Measurements from ENCODE around the gene ZNF322.
A peak's percentile ranks its signal among the peaks of the same experiment; 100 is the strongest.

ZNF322 gene

DNA sequence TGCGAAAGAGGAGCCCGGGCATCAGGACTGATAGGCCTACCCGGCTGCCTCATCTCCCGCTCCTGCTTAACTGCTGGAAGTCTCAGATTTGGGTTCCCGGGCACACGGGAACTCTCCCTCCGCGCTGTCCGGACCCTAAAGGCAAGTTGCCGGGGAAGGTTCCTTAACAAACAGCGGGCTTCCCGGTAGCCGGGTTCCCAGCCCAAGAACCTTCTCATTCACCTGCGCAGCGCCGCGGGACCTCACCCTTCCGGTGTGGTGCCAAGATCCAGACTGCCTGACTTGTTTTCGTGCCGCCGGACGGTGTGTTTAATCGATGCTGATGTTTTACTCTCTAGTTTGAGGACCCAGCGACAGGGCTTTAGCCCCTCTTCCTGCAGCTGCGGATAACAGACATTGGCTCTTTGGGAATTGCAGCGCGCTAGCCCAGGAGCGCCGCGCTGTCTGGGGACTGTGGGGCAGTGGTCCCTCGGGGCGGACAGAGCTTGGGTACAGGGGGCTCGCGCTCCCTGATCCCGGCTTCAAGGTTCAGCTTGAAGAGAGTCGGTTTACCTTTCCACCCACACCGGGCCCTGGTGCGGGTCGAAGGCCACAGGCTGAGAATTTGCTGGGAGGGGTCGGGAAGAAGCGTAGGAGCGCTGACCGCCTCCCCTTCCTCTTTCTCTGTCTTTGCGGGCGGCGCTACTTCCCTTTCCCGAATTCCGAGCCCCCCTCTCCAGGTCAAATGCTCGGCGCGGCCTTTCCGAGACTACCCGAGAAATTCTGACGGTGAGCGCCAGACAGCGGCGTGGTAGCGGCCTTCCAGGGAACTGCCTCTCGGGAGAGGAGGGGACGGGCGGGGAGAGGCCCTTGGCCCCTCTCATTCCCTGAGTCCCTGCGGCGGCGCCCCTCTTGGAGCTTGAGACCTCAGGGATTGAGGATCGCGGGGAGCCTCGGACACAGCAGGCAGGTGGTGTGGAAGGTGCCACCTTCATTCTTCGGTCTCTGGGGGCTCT is 45.6 kb downstream of the ZNF322 start:
- DNase-seq (ENCODE audit: low read depth in 1 of 2, low spot score in 1 of 2) = no peak

DNA sequence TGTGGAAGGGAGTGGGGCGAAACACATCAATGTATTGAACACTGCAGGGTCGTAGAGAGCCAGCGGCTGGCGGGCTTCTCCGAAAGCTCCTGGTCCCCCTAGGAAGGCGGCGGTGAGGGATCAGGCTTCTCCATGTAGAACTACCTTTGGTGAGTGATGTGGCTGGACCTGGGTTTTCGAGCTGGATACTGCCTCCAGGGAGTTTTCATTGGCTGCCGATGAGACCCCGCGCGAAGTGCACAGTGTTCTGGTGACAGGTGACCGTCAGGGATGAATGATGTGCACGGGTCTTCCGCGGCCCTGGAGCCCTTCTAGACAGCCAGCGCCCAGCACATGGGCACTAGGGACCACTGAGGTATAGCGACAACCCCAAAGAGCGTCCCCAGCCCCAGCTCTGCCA is 46.3 kb downstream of the ZNF322 start:
- DNase-seq (ENCODE audit: low read depth in 1 of 2, low spot score in 1 of 2) = no peak

DNA sequence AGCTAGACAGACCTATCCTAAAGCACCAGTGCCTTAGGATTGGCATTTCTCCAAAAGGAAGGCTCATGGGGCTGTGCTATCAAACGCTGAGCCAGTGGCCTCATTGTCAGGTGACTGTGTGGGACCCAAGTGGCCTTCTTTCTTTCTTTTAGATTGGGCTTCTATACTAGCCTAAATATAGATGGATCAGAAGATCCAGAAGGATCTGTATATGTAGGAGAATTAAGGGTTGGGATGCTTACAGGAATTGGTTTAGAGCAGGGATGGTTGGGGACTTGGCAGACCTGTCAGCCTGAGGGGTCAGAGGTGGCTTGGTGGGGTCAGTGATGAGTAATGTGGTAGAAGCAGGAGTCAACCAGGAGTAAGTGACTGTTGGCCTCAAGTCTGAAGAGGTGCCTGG is 47.9 kb downstream of the ZNF322 start:
- DNase-seq (ENCODE audit: low read depth in 1 of 2, low spot score in 1 of 2) = no peak

DNA sequence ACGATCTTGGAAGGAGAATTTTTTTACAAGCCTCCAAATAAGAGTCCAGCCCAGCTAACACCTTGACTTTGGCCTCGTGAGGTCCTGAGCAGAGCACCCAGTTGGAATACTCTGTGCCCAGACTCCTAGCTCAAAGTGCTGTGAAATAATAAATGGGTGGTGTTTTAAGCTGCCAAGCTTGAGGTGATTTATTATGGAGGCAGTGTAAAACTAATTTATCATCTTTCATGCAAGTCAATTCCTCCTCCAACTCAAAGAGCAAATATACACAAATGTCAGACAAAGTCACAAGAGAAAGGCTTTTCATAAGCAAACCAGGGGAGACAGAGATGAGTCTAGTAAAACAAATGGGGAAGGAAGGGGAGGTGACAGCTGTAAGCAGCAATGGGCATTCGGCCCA is 50.1 kb downstream of the ZNF322 start:
- DNase-seq (ENCODE audit: low read depth in 1 of 2, low spot score in 1 of 2) = no peak

DNA sequence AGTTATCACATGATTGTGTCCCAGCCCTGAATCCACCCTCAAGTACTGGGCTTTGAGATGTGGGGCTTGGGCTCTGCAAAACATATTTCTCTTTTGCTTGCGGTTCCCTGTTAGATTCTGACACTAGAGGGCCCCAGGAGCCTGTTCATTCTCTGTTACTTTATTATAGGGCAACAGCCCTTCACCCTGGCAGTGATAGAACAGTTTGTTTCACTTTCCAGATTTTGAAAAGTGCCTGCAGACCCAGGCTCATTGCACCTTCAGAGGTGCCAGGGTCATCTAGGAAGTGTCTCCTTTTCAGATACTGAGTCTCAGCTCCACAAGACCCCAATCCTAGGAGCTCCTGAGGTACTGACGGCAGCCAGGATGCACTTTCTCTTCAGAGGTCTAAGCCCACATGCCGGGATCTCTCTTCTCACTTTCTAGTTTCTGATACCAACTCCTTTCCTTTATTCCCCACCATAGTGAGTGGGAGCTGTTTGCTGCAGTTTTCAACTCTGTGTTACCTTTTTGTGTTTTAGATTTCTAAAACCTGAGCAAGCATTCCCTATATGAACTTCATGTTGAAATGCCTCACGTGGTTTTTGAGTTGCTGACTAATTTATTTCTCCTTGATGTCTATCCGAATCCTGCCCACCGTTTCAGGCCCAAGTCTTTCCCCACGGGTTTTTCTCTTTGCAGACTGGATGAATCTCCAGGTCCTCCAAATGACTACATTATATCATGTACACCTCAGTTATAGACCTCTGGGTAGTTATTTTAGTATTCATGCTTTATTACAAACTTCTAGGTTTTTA is 51.9 kb downstream of the ZNF322 start:
- DNase-seq (ENCODE audit: low read depth in 1 of 2, low spot score in 1 of 2) = peak in 1 of 2 donors; percentile 32

DNA sequence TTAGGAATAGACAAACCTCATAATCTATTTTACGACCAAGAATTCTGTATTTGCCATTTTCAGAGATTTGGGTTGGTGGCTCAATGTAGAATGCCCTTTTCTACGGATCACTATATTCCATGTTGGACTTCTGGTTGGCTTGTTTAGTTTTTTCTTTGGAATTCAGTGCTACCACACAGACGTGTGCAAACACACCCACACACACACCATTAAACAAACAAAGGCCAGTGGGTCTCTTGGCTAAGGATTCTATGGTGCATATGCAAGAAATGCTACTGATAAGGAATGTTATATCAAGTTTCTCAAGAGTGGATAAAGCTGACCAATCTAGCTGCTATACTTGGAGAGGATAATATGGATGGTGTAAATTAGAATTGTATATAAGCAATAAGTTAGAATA is 54.7 kb downstream of the ZNF322 start:
- no peak for DNase-seq (ENCODE audit: low read depth in 1 of 2, low spot score in 1 of 2)

DNA sequence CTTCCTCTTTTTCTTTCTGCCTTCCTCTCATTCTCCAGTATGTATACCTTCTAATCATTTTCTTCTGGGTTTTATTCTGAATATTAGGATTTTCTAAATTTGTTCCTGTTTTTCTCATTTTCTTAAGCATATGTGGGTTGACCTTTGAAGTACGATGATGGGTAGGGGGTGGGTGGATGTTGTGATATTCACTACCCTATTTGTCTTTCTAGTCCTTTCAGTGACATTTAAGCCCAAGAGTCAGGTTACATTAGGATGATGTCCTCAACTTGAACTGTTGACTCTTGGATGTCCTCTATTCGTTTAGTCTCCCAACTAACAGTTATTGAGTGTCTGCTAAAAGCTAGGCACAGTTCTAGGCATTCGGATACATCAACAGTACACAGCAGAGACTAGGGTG is 55.5 kb downstream of the ZNF322 start:
- no peak for DNase-seq (ENCODE audit: low read depth in 1 of 2, low spot score in 1 of 2)

DNA sequence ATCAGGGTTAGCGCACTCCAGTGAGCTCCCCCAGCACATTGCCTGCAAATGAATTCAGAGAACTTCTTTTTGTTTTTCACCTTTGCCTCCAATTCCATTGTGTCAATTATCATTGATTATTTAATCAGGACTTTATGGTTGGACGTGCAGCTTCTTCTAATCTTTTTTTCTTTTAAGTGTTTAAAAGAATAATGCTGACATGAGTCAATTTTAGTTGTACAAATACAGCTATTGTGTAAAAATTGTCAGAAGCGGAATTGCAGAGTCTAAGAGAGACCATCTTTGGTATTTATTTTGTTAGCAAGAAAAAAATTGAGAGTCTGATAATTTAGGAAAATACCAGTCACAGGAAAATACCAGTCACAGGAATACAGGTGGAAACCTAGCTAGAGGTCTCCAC is 57.3 kb downstream of the ZNF322 start:
- no peak for DNase-seq (ENCODE audit: low read depth in 1 of 2, low spot score in 1 of 2)

DNA sequence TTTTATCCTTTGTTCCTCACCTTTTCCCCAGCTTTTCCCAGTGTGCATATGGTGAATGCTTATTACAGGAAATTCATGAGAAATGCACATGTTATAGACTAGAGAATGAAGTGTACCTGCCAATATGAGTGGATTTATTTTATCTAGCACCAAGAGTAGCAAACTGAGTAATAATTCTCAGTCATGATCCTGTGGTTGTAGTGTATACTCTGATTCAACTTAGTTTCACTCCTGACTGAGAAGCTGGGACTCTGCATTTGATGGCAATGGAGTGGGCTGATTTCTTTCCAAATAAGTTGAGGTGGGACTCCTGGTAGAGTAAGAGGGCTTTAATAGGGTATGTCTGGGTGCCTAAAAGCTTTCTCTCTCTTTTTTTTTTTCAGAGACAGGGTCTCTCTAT is 58.8 kb downstream of the ZNF322 start:
- DNase-seq (ENCODE audit: low read depth in 1 of 2, low spot score in 1 of 2) = no peak

DNA sequence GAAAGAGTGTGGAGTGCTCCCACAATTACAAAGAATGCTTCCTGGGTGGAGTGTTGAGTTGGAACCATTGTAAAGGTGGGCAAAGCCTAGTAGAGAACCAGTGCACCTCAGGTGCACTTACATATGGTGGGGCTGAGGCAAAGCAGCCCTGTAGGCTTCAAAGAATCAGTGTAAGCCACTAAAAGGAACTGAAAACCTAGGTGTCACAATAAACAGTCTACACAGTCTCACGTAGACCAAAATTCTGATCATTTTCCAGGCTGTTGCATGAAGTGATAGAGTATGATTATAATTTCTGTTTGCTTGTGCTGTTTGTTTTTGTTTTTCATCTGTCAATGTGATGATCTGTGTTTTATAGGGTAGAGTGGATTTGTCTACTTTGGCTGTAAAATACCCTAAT is 60.0 kb downstream of the ZNF322 start:
- no peak for DNase-seq (ENCODE audit: low read depth in 1 of 2, low spot score in 1 of 2)

DNA sequence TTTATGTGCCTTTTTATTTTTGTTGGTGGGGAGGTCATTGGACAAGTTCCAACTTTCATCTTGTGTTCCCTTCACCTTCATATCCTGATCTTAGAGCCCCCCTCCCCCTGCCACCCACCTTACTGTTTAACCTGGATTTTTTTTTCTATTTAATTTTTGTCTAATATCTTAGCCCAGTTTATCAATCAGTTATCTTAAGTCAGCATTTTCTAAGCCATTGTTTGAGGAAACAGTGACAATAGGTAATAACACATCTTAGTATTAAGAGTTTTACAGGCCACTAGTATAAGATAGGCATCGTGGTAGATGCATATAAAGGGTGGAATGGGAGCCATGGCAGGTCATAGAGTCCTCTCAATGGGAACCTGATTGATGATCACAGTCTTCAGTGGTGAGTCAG is 60.4 kb downstream of the ZNF322 start:
- DNase-seq (ENCODE audit: low read depth in 1 of 2, low spot score in 1 of 2) = no peak

DNA sequence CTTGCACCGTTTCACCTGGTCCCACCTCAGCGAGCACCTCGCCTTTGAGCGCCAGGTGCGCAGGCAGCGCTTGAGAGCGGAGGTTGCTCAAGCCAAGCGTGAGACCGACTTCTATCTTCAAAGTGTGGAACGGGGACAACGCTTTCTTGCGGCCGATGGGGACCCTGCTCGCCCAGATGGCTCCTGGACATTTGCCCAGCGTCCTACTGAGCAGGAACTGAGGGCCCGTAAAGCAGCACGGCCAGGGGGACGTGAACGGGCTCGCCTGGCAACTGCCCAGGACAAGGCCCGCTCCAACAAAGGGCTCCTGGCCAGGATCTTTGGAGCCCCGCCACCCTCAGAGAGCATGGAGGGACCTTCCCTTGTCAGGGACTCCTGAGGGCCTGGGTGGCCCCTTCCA is 61.3 kb downstream of the ZNF322 start:
- DNase-seq (ENCODE audit: low read depth in 1 of 2, low spot score in 1 of 2) = no peak

DNA sequence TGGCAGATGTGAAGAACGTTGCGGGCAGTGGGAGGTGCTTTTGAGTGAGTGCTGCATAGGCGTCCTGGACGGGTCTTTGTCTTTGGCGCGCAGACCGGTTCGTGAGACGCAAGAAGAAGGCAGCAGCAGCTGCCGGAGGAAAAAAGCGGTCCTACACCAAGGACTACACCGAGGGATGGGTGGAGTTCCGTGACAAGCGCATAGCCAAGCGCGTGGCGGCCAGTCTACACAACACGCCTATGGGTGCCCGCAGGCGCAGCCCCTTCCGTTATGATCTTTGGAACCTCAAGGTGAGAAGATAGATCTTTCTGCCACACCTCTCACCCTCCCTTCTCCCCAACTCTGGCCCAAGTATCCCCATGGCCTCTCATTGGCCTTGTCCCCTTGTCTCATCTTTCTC is 61.7 kb downstream of the ZNF322 start:
- no peak for DNase-seq (ENCODE audit: low read depth in 1 of 2, low spot score in 1 of 2)

DNA sequence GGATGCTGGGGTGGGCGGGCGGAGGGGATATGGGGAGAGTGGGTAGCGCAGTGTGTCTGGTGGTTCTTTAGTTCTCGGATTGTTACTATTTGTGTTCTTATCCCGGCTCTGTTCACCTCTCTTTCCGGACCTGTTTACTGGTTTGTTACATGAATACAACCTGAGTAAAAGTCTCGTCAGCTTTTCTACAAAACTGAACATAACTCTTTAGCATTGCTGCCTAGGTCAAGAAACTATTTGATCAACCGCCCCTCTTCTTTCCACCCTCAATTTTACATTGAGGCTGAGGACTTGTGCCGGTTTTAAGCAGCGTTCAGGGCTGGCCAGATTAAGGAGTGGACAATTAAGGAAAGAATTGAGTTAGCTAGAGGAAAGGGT is 62.2 kb downstream of the ZNF322 start:
- no peak for DNase-seq (ENCODE audit: low read depth in 1 of 2, low spot score in 1 of 2)

DNA sequence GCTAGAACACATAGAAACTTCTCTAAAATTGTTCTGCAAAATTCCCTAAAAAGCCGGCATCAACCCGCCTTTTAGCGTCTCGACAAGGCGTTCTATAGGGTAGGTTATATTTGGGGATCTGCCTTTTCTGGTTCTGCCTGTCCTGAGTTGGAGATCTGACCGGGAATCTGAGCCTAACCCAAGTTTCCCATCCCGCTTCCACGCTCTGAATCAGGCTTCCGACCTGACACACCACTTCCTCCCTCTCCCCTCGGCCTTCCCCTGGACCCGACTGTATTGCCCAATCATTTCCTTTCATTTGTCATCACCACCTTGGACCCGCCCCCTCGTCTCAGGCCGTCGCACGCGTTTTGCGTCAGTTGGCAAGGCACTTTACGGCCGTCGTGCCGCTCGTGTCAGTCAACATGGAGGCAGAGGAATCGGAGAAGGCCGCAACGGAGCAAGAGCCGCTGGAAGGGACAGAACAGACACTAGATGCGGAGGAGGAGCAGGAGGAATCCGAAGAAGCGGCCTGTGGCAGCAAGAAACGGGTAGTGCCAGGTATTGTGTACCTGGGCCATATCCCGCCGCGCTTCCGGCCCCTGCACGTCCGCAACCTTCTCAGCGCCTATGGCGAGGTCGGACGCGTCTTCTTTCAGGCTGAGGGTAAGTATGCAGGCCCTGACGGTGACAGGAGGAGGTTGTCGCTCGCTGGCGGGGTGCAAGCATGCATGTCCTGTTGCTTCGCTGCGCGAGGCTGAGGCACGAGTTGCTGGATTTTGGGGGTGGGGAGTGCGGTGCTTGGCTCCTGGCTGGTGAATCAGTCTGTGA is 62.8 kb downstream of the ZNF322 start, which contains the start of gene ABT1:
ABT1 (plus strand) TSS at position 375 of the 810 bp plus-strand sequence; CDS start at position 405, 30 bp downstream.
- peak; percentile 94 to 96 for DNase-seq (ENCODE audit: low read depth in 1 of 2, low spot score in 1 of 2)

DNA sequence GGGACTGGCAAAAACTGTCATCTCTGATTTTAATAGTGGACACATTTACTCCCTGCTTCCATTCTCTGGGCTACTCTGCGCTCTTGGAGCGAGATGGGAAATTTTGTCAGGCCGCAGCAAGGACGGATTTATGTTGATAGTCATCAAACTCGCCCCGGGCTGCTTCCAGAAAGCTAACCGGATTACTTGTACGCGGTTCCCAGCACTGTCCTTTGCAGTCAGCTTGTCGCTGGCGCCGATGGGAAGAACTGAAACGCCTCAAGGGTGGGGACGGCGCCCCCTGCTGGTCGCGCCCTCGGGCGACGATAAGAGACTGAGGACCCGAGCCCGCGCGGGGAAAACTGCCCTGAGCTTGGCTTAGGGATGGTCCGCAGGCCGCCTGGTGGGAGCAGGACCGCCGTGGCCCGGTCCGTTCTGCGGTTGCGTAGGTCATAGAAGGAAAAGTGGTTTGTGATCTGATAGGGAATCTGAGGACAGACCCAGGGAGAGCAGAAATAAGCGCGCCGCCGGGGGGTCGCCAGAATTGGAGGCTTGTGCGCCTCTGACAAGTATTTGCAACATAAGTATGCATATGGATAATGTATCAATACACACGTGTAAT is 63.8 kb downstream of the ZNF322 start:
- peak; percentile 81 to 82 for DNase-seq (ENCODE audit: low read depth in 1 of 2, low spot score in 1 of 2)

DNA sequence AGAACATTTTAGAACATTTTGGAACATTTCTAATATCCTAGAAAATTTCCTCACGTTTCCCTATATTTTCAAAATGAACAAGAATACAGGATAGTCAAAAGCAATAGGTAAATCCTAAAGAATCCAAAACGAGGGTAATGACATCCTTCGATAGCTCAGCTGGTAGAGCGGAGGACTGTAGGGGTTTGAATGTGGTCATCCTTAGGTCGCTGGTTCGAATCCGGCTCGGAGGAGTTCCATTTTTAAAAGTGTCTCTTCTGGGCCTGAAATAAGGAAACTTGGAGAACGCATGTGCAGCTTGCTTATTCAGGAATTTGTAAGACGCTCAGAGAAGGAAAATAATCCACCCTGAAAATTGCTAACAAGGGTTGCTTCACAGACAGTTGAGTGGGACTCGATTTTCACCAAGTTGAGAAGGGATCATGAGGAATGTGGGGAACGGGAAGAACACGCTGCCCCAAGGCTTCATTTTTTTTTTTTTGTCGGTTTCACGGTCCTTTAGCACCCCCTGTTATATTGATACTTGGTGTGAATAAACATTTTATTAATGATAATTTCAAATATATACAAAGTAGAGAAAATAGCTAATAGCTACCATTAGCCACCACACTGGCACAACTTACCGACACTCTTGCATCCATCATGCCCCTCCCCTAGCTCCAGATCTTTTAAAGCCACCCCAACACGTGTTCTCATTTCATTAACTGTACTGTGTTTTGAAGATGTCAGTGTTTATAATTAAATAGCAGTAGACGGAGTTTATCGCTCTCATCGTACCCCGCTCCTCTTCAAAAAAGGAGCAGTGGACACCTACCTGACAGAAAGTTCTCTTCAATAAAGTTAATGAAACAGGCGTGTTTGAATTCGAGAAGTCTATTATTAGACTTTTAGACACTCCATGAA is 64.6 kb downstream of the ZNF322 start:
- no peak for DNase-seq (ENCODE audit: low read depth in 1 of 2, low spot score in 1 of 2)

DNA sequence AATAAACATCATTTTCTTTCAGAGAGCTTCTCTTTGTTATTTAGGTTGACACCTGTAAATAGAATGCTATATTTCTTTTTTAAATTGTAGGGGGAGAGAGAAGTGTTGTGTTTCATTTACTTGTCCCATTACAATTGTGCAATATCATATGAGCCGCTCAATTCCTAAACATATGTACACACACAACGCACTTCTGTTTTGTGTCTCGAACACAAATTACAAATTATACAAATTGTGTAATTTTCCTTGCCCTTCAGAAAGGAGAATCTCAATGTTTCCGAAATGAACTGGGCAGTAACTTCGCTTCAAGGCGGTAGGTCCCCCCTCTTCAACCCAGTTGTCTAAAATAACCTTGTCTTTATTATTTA is 65.4 kb downstream of the ZNF322 start:
- no peak for DNase-seq (ENCODE audit: low read depth in 1 of 2, low spot score in 1 of 2)

DNA sequence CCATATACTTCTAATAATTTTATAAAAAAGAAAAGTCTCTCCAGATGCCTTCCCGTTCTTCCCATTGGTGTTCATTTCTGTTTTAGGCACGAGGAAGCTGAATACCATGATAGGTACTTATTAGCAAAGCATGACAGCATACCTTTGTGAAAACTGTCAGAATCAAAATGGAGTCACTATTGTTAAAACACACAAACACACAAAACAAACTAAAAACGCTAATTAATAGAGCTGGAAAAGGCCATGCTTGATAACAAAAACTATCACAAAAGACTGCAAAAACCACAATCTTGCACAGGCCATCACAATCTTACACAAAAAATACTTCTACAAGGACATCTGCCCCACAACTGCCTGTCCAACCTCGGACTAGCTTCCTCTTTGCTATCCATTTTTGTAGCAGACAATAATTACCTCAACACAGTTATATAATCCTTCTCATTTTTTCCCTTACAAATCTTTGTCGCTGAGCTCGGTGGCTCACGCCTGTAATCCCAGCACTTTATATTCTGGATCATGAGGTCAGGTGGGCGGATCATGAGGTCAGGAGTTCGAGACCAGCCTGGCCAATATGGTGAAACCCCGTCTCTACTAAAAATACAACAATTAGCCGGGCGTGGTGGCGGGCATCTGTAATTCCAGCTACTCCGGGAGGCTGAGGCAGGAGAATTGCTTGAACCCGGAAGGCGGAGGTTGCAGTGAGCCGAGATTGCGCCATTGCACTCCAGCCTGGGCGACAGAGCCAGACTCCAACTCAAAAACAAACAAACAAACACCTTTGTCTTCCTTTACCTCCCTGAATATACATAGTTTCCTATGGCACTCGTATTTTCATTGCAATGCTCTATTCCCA is 66.0 kb downstream of the ZNF322 start:
- no peak for DNase-seq (ENCODE audit: low read depth in 1 of 2, low spot score in 1 of 2)
